ENCODE results near the gene GPR85. TPM values are rescaled to one million over a fixed set of nuclear protein-coding genes. Genes with fewer than 3 reads are reported as not detected.

Gene GPR85, protein sequence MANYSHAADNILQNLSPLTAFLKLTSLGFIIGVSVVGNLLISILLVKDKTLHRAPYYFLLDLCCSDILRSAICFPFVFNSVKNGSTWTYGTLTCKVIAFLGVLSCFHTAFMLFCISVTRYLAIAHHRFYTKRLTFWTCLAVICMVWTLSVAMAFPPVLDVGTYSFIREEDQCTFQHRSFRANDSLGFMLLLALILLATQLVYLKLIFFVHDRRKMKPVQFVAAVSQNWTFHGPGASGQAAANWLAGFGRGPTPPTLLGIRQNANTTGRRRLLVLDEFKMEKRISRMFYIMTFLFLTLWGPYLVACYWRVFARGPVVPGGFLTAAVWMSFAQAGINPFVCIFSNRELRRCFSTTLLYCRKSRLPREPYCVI
- total RNA-seq, result 0.98 and 2.8 TPM in 2 replicates

DNA sequence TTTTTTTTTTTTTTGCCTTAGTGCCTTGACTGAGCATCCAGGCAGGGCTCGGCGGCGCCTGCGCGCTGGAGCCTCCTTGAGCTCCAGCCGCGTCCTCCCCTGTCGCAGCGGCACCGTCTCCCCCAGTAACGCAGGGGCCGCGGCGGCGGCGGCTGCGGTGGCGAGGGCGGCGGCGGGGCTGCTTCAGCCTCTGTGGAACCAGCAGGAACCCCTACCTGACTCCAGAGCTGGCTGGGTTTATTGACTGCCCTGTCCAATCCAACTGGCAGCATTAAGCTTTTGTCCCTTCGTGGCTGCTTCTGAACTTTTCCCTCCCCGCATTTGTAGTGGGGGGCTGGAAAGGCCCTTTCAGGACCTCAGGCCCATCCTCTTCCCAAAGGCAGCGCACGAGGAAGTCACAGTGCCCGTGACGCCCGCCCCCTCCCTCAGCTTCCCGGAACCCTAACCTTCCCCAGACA, at the start of gene GPR85:
Gene GPR85, minus strand, starts transcription at position 397 of the 458 bp plus-strand sequence. CDS start 2,106 bp downstream, outside the sequence.

GRCh38 chr7:113118074-113118959, 31.7 kb upstream of the GPR85 start, which contains the start of gene SMIM30:
Gene SMIM30, minus strand, starts transcription at chr7:113118554. Its CDS starts 976 bp downstream, at chr7:113117578.

Other genes with a start within 250 kb of the GPR85 start
- 51.3 and 59.3 TPM in 2 replicates for gene SMIM30, start 31.7 kb upstream of the GPR85 start, total RNA-seq

Data from vein endothelial cell (primary cell).